ENCODE data around the gene ZNF280B.

- TF ChIP-seq CTCF (IDR thresholded peaks at IDR 0.05; ENCODE audit: poor library complexity), result no peak
- no peak for TF ChIP-seq EZH2 (IDR thresholded peaks at IDR 0.05; ENCODE audit: borderline replicate concordance)
Measured at GRCh38 chr22:22527312-22527711, 18.8 kb upstream of the ZNF280B start.

Data from hepatocyte (in vitro differentiated cells).